Prostate gland (tissue), 2 donors: Measurements from ENCODE around the gene EFCAB13. TPM values are rescaled to one million over a fixed set of nuclear protein-coding genes. Genes with fewer than 3 reads are reported as not detected.
"Not testable (repeated sequence)": the region's sequence is repeated elsewhere in the genome, so short reads cannot be mapped to it uniquely, and the experiment has no call there.

Source experiments
- DNase-seq: peaks from one replicate; pipeline ENCODE4 v3.0.0-alpha.2; 2019; ENCODE audit warnings: low spot score
- H3K27ac ChIP-seq, 2 donors: fragments of 200-600 bp; sonication (generic); 2 replicates each; pipeline ENCODE4 v1.5.1; 2017 to 2019
- H3K27me3 ChIP-seq: fragments of 200-600 bp; sonication (generic); replicated peaks from 2 replicates; pipeline ENCODE4 v1.5.1; 2019; ENCODE audit not compliant: insufficient read depth
- H3K36me3 ChIP-seq, 2 donors: fragments of 200-600 bp; sonication (generic); 1 replicate in 1 of 2; 2 replicates in 1 of 2; pipeline versions ENCODE4 v1.5.1 to v1.8.1; 2017 to 2019
- H3K4me1 ChIP-seq: fragments of 200-600 bp; sonication (generic); replicated peaks from 2 replicates; pipeline ENCODE4 v1.5.1; 2019
- H3K4me3 ChIP-seq, 2 donors: fragments of 200-600 bp; sonication (generic); 2 replicates each; pipeline ENCODE4 v1.5.1; 2017 to 2019
- H3K9me3 ChIP-seq: fragments of 200-600 bp; sonication (generic); 2 replicates; pipeline ENCODE4 v1.5.1; 2017
- POLR2A ChIP-seq: fragments of 450-650 bp; IDR thresholded peaks from one replicate; pipeline ENCODE4 v1.6.1; 2016; ENCODE audit warnings: antibody characterized with exemption, mild to moderate bottlenecking
- POLR2AphosphoS5 ChIP-seq: sonication (generic); formaldehyde crosslinking; IDR thresholded peaks from one replicate; pipeline ENCODE4 v1.6.1; 2017; ENCODE audit warnings: antibody characterized with exemption
- WGBS: methylation state at CpG from one replicate; pipeline ENCODE4 v1.1.5; 2018; 5-methylcytosine and 5-hydroxymethylcytosine counted together
- intact Hi-C: fragments of 100-400 bp; cut with DNase I; formaldehyde crosslinking; loops from one replicate; pipeline ENCODE4 v1.14.2; 2022
- total RNA-seq, 2 donors: library from RNA; depleted of rRNA; stranded (reverse); fragments of >200 nt; gene quantifications; one replicate each; pipeline ENCODE4 v1.1.0, GENCODE V29; 2016
- TF ChIP-seq, protein P1 (sequence below), 4 experiments: fragments of 200-600 bp in 2 of 4; fragments of 450-650 bp in 2 of 4; sonication (generic) in 2 of 4; IDR thresholded peaks; 1 replicate in 3 of 4; 2 replicates in 1 of 4; pipeline ENCODE4 v1.5.1; 2016 to 2019; ENCODE audit warnings: antibody characterized with exemption in 4 of 4, mild to moderate bottlenecking in 2 of 4, moderate library complexity in 2 of 4

The EFCAB13 gene
- total RNA-seq, 2 donors from 2014 or later, result 4.5 to 8.9 TPM

GRCh38 chr17:47352848-47353247, 29.1 kb downstream of the EFCAB13 start:
- 68% methylated on average over 1 of the region's 1 CpG for WGBS
- Histone ChIP-seq H3K36me3 (no peaks in the 10 kb centered on the region), H3K27ac (no peak overlapping the region), H3K4me1 (no peaks in the 10 kb centered on the region), H3K9me3 (no peaks in the 10 kb centered on the region), H3K27me3 (no peaks in the 10 kb centered on the region), H3K4me3 (no peak overlapping the region)
- no peak for DNase-seq
- TF ChIP-seq POLR2A (no peak), POLR2AphosphoS5 (no peak)
- TF ChIP-seq, protein P1, sequence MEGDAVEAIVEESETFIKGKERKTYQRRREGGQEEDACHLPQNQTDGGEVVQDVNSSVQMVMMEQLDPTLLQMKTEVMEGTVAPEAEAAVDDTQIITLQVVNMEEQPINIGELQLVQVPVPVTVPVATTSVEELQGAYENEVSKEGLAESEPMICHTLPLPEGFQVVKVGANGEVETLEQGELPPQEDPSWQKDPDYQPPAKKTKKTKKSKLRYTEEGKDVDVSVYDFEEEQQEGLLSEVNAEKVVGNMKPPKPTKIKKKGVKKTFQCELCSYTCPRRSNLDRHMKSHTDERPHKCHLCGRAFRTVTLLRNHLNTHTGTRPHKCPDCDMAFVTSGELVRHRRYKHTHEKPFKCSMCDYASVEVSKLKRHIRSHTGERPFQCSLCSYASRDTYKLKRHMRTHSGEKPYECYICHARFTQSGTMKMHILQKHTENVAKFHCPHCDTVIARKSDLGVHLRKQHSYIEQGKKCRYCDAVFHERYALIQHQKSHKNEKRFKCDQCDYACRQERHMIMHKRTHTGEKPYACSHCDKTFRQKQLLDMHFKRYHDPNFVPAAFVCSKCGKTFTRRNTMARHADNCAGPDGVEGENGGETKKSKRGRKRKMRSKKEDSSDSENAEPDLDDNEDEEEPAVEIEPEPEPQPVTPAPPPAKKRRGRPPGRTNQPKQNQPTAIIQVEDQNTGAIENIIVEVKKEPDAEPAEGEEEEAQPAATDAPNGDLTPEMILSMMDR (IDR thresholded peaks at IDR 0.05), result no peak
- intact Hi-C loops, result no loop called here

DNA sequence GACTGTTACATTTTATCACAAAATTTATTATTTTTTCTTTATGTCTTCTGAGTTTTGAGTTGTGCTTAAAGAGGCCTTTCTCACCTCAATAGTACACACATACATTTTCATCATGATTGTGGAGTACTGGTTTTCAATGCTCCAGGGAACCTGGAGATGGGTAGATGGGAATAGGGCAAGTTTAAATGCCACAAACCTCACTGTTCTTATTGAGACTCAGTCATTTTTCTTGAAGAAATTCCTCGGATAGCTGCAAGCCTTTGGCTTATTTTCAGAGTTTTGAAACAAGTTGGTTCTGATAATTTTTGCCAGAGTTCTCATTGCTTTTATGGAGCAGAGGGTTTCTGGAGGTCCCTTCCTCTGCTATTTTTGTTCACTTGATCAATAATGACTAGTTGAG, 34.9 kb downstream of the EFCAB13 start:
- no peaks in the 10 kb centered on the region for H3K27me3 ChIP-seq
- intact Hi-C loops, result no loop called here
- no peak for DNase-seq
- H3K36me3 ChIP-seq, result no peaks in the 10 kb centered on the region
- no peaks in the 10 kb centered on the region for H3K4me1 ChIP-seq
- no peaks in the 10 kb centered on the region for H3K9me3 ChIP-seq
- WGBS, result 87% methylated on average over 1 of the region's 1 CpG
- H3K27ac ChIP-seq, result no peak overlapping the region
- H3K4me3 ChIP-seq, result no peak overlapping the region
- TF ChIP-seq POLR2AphosphoS5, result no peak
- no peak for TF ChIP-seq POLR2A
- TF ChIP-seq, protein P1 (IDR thresholded peaks at IDR 0.05), result no peak

GRCh38 chr17:47363171-47363570, 39.4 kb downstream of the EFCAB13 start:
- Histone ChIP-seq H3K27me3 (no peaks in the 10 kb centered on the region), H3K27ac (no peak overlapping the region), H3K36me3 (no peaks in the 10 kb centered on the region), H3K9me3 (no peaks in the 10 kb centered on the region), H3K4me1 (no peaks in the 10 kb centered on the region), H3K4me3 (no peak overlapping the region)
- no peak for DNase-seq
- 89% methylated on average over 2 of the region's 2 CpGs for WGBS
- TF ChIP-seq POLR2A (no peak), POLR2AphosphoS5 (no peak)
- TF ChIP-seq, protein P1 (IDR thresholded peaks at IDR 0.05), result no peak
- intact Hi-C loops, result no loop called here

- Histone ChIP-seq H3K36me3 (no peaks in the 10 kb centered on the region), H3K4me1 (no peaks in the 10 kb centered on the region), H3K27me3 (no peaks in the 10 kb centered on the region), H3K27ac (no peak overlapping the region), H3K4me3 (no peak overlapping the region), H3K9me3 (no peaks in the 10 kb centered on the region)
- 93% methylated on average over 10 of the region's 10 CpGs for WGBS
- TF ChIP-seq POLR2AphosphoS5 (no peak), POLR2A (no peak)
- TF ChIP-seq, protein P1 (IDR thresholded peaks at IDR 0.05), result no peak
- no peak for DNase-seq
- intact Hi-C loops, result no loop called here
Observed at GRCh38 chr17:47367257-47367656, 43.5 kb downstream of the EFCAB13 start.

DNA sequence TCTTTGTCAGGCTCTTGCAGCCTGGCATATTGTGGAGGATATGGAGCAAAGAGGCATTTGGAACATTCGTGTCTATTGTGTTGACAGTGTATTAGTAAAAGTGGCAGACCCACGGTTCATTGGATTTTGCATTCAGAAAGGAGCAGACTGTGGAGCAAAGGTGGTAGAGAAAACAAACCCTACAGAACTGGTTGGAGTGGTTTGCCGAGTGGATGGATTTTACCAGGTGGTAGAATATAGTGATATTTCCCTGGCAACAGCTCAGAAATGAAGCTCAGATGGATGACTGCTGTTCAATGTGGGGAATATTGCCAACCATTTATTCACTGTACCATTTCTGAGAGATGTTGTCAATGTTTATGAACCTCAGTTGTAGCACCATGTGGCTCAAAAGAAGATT, 44.5 kb downstream of the EFCAB13 start:
- intact Hi-C loops, result no loop called here
- TF ChIP-seq POLR2AphosphoS5 (peak; percentile 62), POLR2A (no peak)
- TF ChIP-seq, protein P1 (IDR thresholded peaks at IDR 0.05), result no peak
- Histone ChIP-seq H3K9me3 (no peaks in the 10 kb centered on the region), H3K4me3 (no peak overlapping the region), H3K27ac (no peak overlapping the region), H3K4me1 (no peaks in the 10 kb centered on the region), H3K27me3 (no peaks in the 10 kb centered on the region), H3K36me3 (no peaks in the 10 kb centered on the region)
- 39% methylated on average over 3 of the region's 3 CpGs for WGBS
- DNase-seq, result peak; percentile 24

GRCh38 chr17:47370899-47371298, 47.1 kb downstream of the EFCAB13 start:
- H3K4me1 ChIP-seq, intact Hi-C loops, H3K27ac ChIP-seq, H3K36me3 ChIP-seq, DNase-seq, H3K27me3 ChIP-seq, H3K9me3 ChIP-seq, H3K4me3 ChIP-seq: not testable (repeated sequence)
- WGBS, result 40% methylated on average over 3 of the region's 3 CpGs
